K562 (cell line): Measurements from ENCODE around the gene WFIKKN1. TPM values are rescaled to one million over a fixed set of nuclear protein-coding genes. Genes with fewer than 3 reads are reported as not detected.

Experiments used
- ARNT ChIP-seq, 2 experiments: fragments of 450-650 bp; IDR thresholded peaks; 2 replicates each; pipeline ENCODE4 v1.6.1; 2016; ENCODE audit warnings: mild to moderate bottlenecking in 1 of 2
- E4F1 ChIP-seq: fragments of 250-450 bp; sonication (Bioruptor Pico); IDR thresholded peaks from 2 replicates; pipeline ENCODE4 v1.5.0; 2021; ENCODE audit warnings: mild to moderate bottlenecking, borderline replicate concordance
- EGR1 ChIP-seq: fragments of 450-650 bp; conservative IDR thresholded peaks from 2 replicates; pipeline ENCODE4 v1.6.1; 2017; ENCODE audit warnings: mild to moderate bottlenecking
- GATAD2B ChIP-seq: fragments of 450-650 bp; IDR thresholded peaks from 2 replicates; pipeline ENCODE4 v1.6.1; 2017; ENCODE audit warnings: mild to moderate bottlenecking, borderline replicate concordance
- GTF2A2 ChIP-seq: IDR thresholded peaks from 2 replicates; pipeline ENCODE4 v1.6.1; 2016; ENCODE audit warnings: mild to moderate bottlenecking, missing genetic modification characterization, missing compliant biosample characterization
- MAFG ChIP-seq: fragments of 450-650 bp; conservative IDR thresholded peaks from 2 replicates; pipeline ENCODE4 v1.6.1; 2016; ENCODE audit warnings: missing genetic modification characterization, missing compliant biosample characterization
- MAZ ChIP-seq, 2 experiments: fragments of 450-650 bp in 1 of 2; sonication (generic) in 1 of 2; formaldehyde crosslinking; IDR thresholded peaks in 1 of 2; conservative IDR thresholded peaks in 1 of 2; 2 replicates each; pipeline versions ENCODE4 v1.4.0 to v1.5.0; 2020; ENCODE audit warnings: mild to moderate bottlenecking in 1 of 2, missing genetic modification reagents in 1 of 2
- MTA2 ChIP-seq: fragments of 450-650 bp; IDR thresholded peaks from 2 replicates; pipeline ENCODE4 v1.6.1; 2016; ENCODE audit warnings: low read depth
- NUFIP1 ChIP-seq: fragments of 450-650 bp; IDR thresholded peaks from 2 replicates; pipeline ENCODE4 v1.6.1; 2018; ENCODE audit not compliant: partially characterized antibody
- RBM25 ChIP-seq: fragments of 200-400 bp; formaldehyde crosslinking; IDR thresholded peaks from 2 replicates; pipeline ENCODE4 v1.6.1; 2018; ENCODE audit warnings: low read length, low read depth, moderate library complexity; ENCODE audit not compliant: severe bottlenecking
- RNF219 ChIP-seq: fragments of 250-450 bp; sonication (Bioruptor Pico); IDR thresholded peaks from 2 replicates; pipeline ENCODE4 v1.5.0; 2022; ENCODE audit warnings: mild to moderate bottlenecking
- THRB ChIP-seq: fragments of 450-650 bp; formaldehyde crosslinking; conservative IDR thresholded peaks from 2 replicates; pipeline ENCODE4 v1.4.0; 2022; ENCODE audit warnings: mild to moderate bottlenecking, missing genetic modification characterization
- TOE1 ChIP-seq, 2 experiments: fragments of 450-650 bp in 1 of 2; sonication (generic) in 1 of 2; formaldehyde crosslinking in 1 of 2; IDR thresholded peaks; 2 replicates each; pipeline versions ENCODE4 v1.7.1 to v1.8.0; 2016 to 2022; ENCODE audit warnings: borderline replicate concordance in 2 of 2, mild to moderate bottlenecking in 2 of 2, antibody characterized with exemption in 1 of 2, inconsistent platforms in 1 of 2, low read depth in 1 of 2, missing genetic modification reagents in 1 of 2, moderate library complexity in 1 of 2
- TRIM24 ChIP-seq, 2 experiments: fragments of 450-650 bp; IDR thresholded peaks; 2 replicates each; pipeline ENCODE4 v1.6.1; 2016
- ZBTB8A ChIP-seq: fragments of 450-650 bp; IDR thresholded peaks from 2 replicates; pipeline ENCODE4 v1.6.1; 2018; ENCODE audit warnings: mild to moderate bottlenecking, moderate library complexity; ENCODE audit not compliant: partially characterized antibody
- ZFX ChIP-seq: sonication (generic); formaldehyde crosslinking; IDR thresholded peaks from 2 replicates; pipeline ENCODE4 v1.8.0; 2022; ENCODE audit warnings: mild to moderate bottlenecking, missing genetic modification reagents, moderate library complexity
- polyA plus RNA-seq, 8 experiments: library from polyadenylated mRNA; depleted of rRNA in 4 of 8; stranded (reverse) in 5 of 8; unstranded in 3 of 8; fragments of >200 nt; fragmentation: Nextera tagmentation in 2 of 8; fragmentation: Illumina TruSeq in 1 of 8; extraction: Ambion mirVana in 2 of 8; extraction: Trizol in 1 of 8; gene quantifications; 2 replicates each; pipeline versions ENCODE4 v1.2.1 to v1.2.3, GENCODE V29; 2011 to 2014; ENCODE audit warnings: inconsistent platforms in 1 of 8, missing spikeins in 1 of 8
- total RNA-seq, 7 experiments: library from RNA; depleted of rRNA in 6 of 7; stranded (reverse); fragments of >200 nt in 6 of 7; fragmentation: Illumina TruSeq in 2 of 7; extraction: Trizol in 2 of 7; gene quantifications; 2 replicates each; pipeline versions ENCODE4 v1.2.1 to v1.2.3, GENCODE V29; 2011 to 2021; ENCODE audit warnings: low replicate concordance in 1 of 7
- TF ChIP-seq, protein P1 (sequence below), 3 experiments: IDR thresholded peaks in 2 of 3; conservative IDR thresholded peaks in 1 of 3; 2 replicates each; pipeline ENCODE4 v1.5.1; 2011 to 2012; ENCODE audit warnings: low read length in 3 of 3, mild to moderate bottlenecking in 3 of 3, control low read depth in 2 of 3, improper control_type of control experiment in 1 of 3, inconsistent platforms in 1 of 3, low read depth in 1 of 3, mixed read lengths in 1 of 3, moderate library complexity in 1 of 3; ENCODE audit not compliant: insufficient read depth in 2 of 3

Gene WFIKKN1
- total and polyA plus RNA-seq, 9 of the 15 experiments (the other 6 are each of a cell fraction or from before 2014, with no cell fraction given): 0.14 to 1.1 (median 0.50) TPM; not detected in 4

DNA sequence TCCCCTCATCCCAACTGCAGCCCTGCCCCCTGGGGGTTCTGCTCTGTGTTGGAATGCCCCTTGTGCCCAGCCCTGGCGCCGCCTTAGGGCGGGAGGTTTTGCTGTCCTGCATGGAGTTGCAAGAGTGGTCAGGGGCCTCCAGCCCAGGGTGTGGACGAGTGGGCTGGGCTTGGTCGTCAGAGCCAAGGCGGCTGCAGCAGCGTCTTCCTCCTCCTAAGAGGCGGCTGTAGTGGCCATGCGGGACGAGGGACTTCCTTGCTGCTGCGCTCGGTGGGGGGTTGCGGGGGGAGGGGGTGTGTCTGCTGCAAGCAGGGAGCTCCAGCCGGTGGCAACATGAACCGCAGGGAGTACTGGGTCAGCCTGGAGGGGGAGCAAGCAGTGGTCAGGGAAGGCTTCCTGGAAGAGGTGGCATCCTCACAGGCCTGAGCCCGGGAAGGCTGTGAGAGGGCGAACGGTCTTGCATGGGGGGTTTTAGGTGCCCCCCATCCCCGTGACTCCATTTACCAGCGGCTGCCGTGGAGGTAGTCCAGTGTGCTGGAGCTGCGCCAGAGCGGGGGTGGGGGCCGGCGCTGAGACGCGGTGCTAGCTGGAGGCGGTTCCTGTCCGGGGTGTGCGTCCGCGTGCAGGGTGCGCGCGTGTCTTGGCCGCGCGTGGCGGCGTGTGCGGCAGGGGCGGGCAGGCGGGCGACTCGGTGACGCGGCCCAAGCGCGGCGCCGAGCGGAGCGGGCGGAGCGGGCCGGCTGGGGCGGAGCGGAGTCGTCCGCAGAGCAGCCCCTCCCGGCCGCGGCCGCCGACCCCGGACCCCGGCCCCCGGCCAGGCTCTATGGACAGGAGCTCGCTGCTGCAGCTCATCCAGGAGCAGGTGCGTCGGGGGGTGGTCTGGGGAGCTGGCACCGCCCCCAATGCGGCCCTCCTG is 44.4 kb downstream of the WFIKKN1 start, which contains the start of gene RHBDL1 (continued):
- TF ChIP-seq THRB (CRISPR knock-in tag) (0 out of 2 replicates have a peak, but pooled peaks have one; percentile 56), E4F1 (CRISPR knock-in tag) (no peak), EGR1 (peak; percentile 80), TRIM24 (IDR thresholded peaks at IDR 0.05) (peak in 1 of 2 experiments; percentile 34; a peak in 1 of 4 replicates), ARNT (IDR thresholded peaks at IDR 0.05) (0 out of 4 replicates have a peak, but pooled peaks of 1 of the 2 experiments have one; percentile 36), GTF2A2 (tag) (no peak), ZFX (CRISPR knock-in tag) (no peak; the same call in 1 of the 2 replicates), NUFIP1 (no peak), GATAD2B (peak; percentile 97), MTA2 (no peak), RBM25 (no peak), MAFG (tag) (no peak), ZBTB8A (no peak), MAZ (CRISPR knock-in tag; conservative IDR thresholded peaks at IDR 0.05 in 1 of 2, IDR thresholded peaks at IDR 0.05 in 1 of 2) (peak; percentile 76 to 87), TOE1 (IDR thresholded peaks at IDR 0.05; ENCODE audit: borderline replicate concordance) (0 out of 2 replicates have a peak, but pooled peaks have one; percentile 49), TOE1 (CRISPR knock-in tag; IDR thresholded peaks at IDR 0.05; ENCODE audit: borderline replicate concordance, low read depth) (0 out of 2 replicates have a peak, but pooled peaks have one; percentile 59), RNF219 (CRISPR knock-in tag) (no peak)
- TF ChIP-seq, protein P1, sequence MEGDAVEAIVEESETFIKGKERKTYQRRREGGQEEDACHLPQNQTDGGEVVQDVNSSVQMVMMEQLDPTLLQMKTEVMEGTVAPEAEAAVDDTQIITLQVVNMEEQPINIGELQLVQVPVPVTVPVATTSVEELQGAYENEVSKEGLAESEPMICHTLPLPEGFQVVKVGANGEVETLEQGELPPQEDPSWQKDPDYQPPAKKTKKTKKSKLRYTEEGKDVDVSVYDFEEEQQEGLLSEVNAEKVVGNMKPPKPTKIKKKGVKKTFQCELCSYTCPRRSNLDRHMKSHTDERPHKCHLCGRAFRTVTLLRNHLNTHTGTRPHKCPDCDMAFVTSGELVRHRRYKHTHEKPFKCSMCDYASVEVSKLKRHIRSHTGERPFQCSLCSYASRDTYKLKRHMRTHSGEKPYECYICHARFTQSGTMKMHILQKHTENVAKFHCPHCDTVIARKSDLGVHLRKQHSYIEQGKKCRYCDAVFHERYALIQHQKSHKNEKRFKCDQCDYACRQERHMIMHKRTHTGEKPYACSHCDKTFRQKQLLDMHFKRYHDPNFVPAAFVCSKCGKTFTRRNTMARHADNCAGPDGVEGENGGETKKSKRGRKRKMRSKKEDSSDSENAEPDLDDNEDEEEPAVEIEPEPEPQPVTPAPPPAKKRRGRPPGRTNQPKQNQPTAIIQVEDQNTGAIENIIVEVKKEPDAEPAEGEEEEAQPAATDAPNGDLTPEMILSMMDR (IDR thresholded peaks at IDR 0.05 in 2 of 3, conservative IDR thresholded peaks at IDR 0.05 in 1 of 3; ENCODE audit: insufficient read depth in 2 of 3, low read depth in 1 of 3, low read length in 3 of 3): peak in 2 of 3 experiments; percentile 17 to 38; a peak in 2 of 6 replicates
